Fibroblast of skin of abdomen (primary cell): Measurements from ENCODE around the gene RANBP10.

Experiments
- DNase-seq: peaks from one replicate; pipeline ENCODE4 v3.0.0-alpha.2; 2013

Gene RANBP10

GRCh38 chr16:67825906-67826305, 19.5 kb upstream of the RANBP10 start:
- no peak for DNase-seq

GRCh38 chr16:67825119-67825518, 18.8 kb upstream of the RANBP10 start:
- no peak for DNase-seq

- DNase-seq, result peak; percentile 23
Observed at GRCh38 chr16:67822511-67822910, 16.2 kb upstream of the RANBP10 start.

- no peak for DNase-seq
Observed at GRCh38 chr16:67820608-67821259, 14.4 kb upstream of the RANBP10 start.

GRCh38 chr16:67814567-67814966, 8.2 kb upstream of the RANBP10 start:
- no peak for DNase-seq

- no peak for DNase-seq
Observed at GRCh38 chr16:67811899-67812298, 5.5 kb upstream of the RANBP10 start.

GRCh38 chr16:67807148-67807682, 855 bp upstream of the RANBP10 start:
- no peak for DNase-seq

GRCh38 chr16:67805718-67806427, 487 bp downstream of the RANBP10 start:
- DNase-seq, result no peak

- DNase-seq, result no peak
Observed at GRCh38 chr16:67804853-67805542, 1.4 kb downstream of the RANBP10 start.

- no peak for DNase-seq
Observed at GRCh38 chr16:67803894-67804293, 2.5 kb downstream of the RANBP10 start.

GRCh38 chr16:67801883-67802282, 4.5 kb downstream of the RANBP10 start:
- DNase-seq, result no peak

GRCh38 chr16:67801241-67801640, 5.1 kb downstream of the RANBP10 start:
- DNase-seq, result no peak

GRCh38 chr16:67800338-67800926, 5.9 kb downstream of the RANBP10 start:
- DNase-seq, result no peak

GRCh38 chr16:67796099-67796718, 10.2 kb downstream of the RANBP10 start:
- DNase-seq, result no peak

- DNase-seq, result no peak
Observed at GRCh38 chr16:67790071-67790470, 16.3 kb downstream of the RANBP10 start.

GRCh38 chr16:67786491-67786890, 19.9 kb downstream of the RANBP10 start:
- no peak for DNase-seq

- no peak for DNase-seq
Observed at GRCh38 chr16:67783353-67783725, 23.0 kb downstream of the RANBP10 start.

GRCh38 chr16:67782567-67783352, 23.6 kb downstream of the RANBP10 start:
- DNase-seq, result no peak

GRCh38 chr16:67781565-67781921, 24.8 kb downstream of the RANBP10 start:
- no peak for DNase-seq

GRCh38 chr16:67780847-67781564, 25.4 kb downstream of the RANBP10 start:
- no peak for DNase-seq
